ENCODE measurements around the gene DGKD.

Gene DGKD

GRCh38 chr2:233406865-233407264 lies 52.6 kb downstream of the DGKD start:
- ATAC-seq, result no peak
- TF ChIP-seq, protein P1, sequence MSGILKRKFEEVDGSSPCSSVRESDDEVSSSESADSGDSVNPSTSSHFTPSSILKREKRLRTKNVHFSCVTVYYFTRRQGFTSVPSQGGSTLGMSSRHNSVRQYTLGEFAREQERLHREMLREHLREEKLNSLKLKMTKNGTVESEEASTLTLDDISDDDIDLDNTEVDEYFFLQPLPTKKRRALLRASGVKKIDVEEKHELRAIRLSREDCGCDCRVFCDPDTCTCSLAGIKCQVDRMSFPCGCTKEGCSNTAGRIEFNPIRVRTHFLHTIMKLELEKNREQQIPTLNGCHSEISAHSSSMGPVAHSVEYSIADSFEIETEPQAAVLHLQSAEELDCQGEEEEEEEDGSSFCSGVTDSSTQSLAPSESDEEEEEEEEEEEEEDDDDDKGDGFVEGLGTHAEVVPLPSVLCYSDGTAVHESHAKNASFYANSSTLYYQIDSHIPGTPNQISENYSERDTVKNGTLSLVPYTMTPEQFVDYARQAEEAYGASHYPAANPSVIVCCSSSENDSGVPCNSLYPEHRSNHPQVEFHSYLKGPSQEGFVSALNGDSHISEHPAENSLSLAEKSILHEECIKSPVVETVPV (CRISPR knock-in tag; IDR thresholded peaks at IDR 0.05), result no peak

GRCh38 chr2:233407771-233408181 lies 53.5 kb downstream of the DGKD start:
- ATAC-seq, result no peak
- TF ChIP-seq TSHZ2 (CRISPR knock-in tag; IDR thresholded peaks at IDR 0.05) (no peak), ISL1 (CRISPR knock-in tag; IDR thresholded peaks at IDR 0.05) (no peak), OSR1 (CRISPR knock-in tag; IDR thresholded peaks at IDR 0.05) (no peak), ZNF565 (CRISPR knock-in tag; conservative IDR thresholded peaks at IDR 0.05; ENCODE audit: low read depth) (no peak), ARNTL (CRISPR knock-in tag; IDR thresholded peaks at IDR 0.05; ENCODE audit: borderline replicate concordance, low read depth) (no peak), ZFP3 (CRISPR knock-in tag; IDR thresholded peaks at IDR 0.05) (no peak), TCF4 (CRISPR knock-in tag; IDR thresholded peaks at IDR 0.05; ENCODE audit: borderline replicate concordance) (no peak), ZNF8 (CRISPR knock-in tag; IDR thresholded peaks at IDR 0.05) (no peak), TOX (CRISPR knock-in tag; IDR thresholded peaks at IDR 0.05; ENCODE audit: borderline replicate concordance) (no peak), RARB (CRISPR knock-in tag; IDR thresholded peaks at IDR 0.05) (no peak), PPARA (CRISPR knock-in tag; IDR thresholded peaks at IDR 0.05; ENCODE audit: borderline replicate concordance) (no peak), BACH2 (CRISPR knock-in tag; IDR thresholded peaks at IDR 0.05; ENCODE audit: borderline replicate concordance) (no peak), SNAI2 (CRISPR knock-in tag; IDR thresholded peaks at IDR 0.05) (no peak), ZFP30 (CRISPR knock-in tag; IDR thresholded peaks at IDR 0.05) (no peak), ZC3H10 (CRISPR knock-in tag; IDR thresholded peaks at IDR 0.05) (no peak), ZNF70 (CRISPR knock-in tag; IDR thresholded peaks at IDR 0.05) (no peak), GLIS3 (CRISPR knock-in tag; IDR thresholded peaks at IDR 0.05) (no peak)
- TF ChIP-seq, protein P2, sequence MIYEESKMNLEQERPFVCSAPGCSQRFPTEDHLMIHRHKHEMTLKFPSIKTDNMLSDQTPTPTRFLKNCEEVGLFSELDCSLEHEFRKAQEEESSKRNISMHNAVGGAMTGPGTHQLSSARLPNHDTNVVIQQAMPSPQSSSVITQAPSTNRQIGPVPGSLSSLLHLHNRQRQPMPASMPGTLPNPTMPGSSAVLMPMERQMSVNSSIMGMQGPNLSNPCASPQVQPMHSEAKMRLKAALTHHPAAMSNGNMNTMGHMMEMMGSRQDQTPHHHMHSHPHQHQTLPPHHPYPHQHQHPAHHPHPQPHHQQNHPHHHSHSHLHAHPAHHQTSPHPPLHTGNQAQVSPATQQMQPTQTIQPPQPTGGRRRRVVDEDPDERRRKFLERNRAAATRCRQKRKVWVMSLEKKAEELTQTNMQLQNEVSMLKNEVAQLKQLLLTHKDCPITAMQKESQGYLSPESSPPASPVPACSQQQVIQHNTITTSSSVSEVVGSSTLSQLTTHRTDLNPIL (CRISPR knock-in tag; IDR thresholded peaks at IDR 0.05; ENCODE audit: low read depth), result no peak
- TF ChIP-seq, protein P3, sequence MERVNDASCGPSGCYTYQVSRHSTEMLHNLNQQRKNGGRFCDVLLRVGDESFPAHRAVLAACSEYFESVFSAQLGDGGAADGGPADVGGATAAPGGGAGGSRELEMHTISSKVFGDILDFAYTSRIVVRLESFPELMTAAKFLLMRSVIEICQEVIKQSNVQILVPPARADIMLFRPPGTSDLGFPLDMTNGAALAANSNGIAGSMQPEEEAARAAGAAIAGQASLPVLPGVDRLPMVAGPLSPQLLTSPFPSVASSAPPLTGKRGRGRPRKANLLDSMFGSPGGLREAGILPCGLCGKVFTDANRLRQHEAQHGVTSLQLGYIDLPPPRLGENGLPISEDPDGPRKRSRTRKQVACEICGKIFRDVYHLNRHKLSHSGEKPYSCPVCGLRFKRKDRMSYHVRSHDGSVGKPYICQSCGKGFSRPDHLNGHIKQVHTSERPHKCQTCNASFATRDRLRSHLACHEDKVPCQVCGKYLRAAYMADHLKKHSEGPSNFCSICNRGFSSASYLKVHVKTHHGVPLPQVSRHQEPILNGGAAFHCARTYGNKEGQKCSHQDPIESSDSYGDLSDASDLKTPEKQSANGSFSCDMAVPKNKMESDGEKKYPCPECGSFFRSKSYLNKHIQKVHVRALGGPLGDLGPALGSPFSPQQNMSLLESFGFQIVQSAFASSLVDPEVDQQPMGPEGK (CRISPR knock-in tag; IDR thresholded peaks at IDR 0.05; ENCODE audit: borderline replicate concordance), result no peak

DNA sequence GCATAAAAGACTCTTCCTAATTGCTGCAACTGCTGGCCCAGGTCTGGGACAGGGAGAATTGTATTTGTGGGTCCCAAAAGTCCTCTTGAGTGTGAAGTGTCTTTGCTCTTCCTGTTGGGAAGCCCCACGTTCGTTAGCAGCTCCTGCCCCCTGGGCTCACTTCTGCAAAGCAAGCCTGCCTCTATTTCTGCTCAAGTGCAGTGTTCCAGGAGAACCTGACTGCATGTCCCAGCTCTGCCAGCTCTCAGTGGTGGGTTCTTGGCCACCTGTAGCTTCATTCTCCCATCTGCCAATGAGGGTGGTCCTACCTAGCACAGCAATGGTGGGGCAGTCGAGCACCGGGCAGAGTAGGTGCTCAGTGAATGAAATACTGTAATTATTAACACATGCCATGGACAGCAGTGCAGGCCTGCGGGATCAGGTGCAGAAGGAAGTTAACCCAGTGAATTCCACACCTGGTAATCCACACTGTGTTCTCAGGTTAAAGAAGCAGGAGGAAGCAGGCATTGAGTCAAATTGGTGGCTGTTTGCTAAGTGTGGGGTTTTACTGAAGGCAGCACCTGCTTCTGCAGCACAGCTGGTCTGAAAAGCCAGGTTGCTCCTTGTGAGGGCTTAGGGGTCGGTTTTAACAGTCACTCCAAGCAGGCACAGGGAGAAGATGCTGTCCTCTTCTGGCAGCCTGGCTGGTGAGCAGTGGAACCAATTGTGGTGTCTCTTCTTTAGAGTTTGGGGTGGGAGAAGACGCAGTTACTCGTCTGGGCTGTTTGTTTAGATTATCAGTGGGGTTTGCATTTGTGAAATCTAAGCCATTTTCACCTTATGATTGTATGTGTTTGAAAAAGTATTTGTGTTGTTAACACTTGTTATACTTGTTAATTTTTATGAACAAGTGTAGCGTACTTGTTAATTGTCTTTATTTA lies 54.3 kb downstream of the DGKD start:
- ATAC-seq, result no peak
- TF ChIP-seq, protein P1 (CRISPR knock-in tag; IDR thresholded peaks at IDR 0.05), result no peak
- no peak for TF ChIP-seq PPARA (CRISPR knock-in tag; IDR thresholded peaks at IDR 0.05; ENCODE audit: borderline replicate concordance)

All from SK-N-SH treated with all-trans-retinoic acid at 6 μM for 48 hours (cell line).